ENCODE data around the gene SOCS7.

Gene SOCS7

GRCh38 chr17:38338535-38338934 lies 13.1 kb upstream of the SOCS7 start:
- DNase-seq, result peak; percentile 66

- DNase-seq, result no peak
Measured at GRCh38 chr17:38339891-38340290, 11.8 kb upstream of the SOCS7 start.

- peak; percentile 93 for DNase-seq
Measured at GRCh38 chr17:38341035-38341721, 10.5 kb upstream of the SOCS7 start.

GRCh38 chr17:38342886-38343607 lies 8.6 kb upstream of the SOCS7 start:
- peak; percentile 52 for DNase-seq

GRCh38 chr17:38343608-38344419 lies 7.8 kb upstream of the SOCS7 start, which contains the start of gene GPR179:
TSS of gene GPR179 (minus strand) at chr17:38343956. CDS start at chr17:38343789, 167 bp downstream.
- peak; percentile 39 for DNase-seq

GRCh38 chr17:38344420-38344745 lies 7.3 kb upstream of the SOCS7 start:
- no peak for DNase-seq

- no peak for DNase-seq
Measured at GRCh38 chr17:38345743-38346142, 5.9 kb upstream of the SOCS7 start.

- DNase-seq, result peak; percentile 90
Measured at GRCh38 chr17:38349097-38349730, 2.4 kb upstream of the SOCS7 start.

- DNase-seq, result peak; percentile 85
Measured at GRCh38 chr17:38350035-38350434, 1.6 kb upstream of the SOCS7 start.

GRCh38 chr17:38352245-38353085 lies 821 bp downstream of the SOCS7 start:
- peak; percentile 66 for DNase-seq

GRCh38 chr17:38353086-38353604 lies 1.5 kb downstream of the SOCS7 start:
- DNase-seq, result peak; percentile 53

GRCh38 chr17:38353668-38354067 lies 2.0 kb downstream of the SOCS7 start:
- DNase-seq, result no peak

GRCh38 chr17:38354466-38354865 lies 2.8 kb downstream of the SOCS7 start:
- DNase-seq, result peak; percentile 35

- peak; percentile 87 for DNase-seq
Measured at GRCh38 chr17:38355251-38355650, 3.6 kb downstream of the SOCS7 start.

- peak; percentile 32 for DNase-seq
Measured at GRCh38 chr17:38357486-38358123, 6.0 kb downstream of the SOCS7 start.

GRCh38 chr17:38358586-38359513 lies 7.2 kb downstream of the SOCS7 start:
- peak; percentile 74 for DNase-seq

GRCh38 chr17:38361694-38362465 lies 10.2 kb downstream of the SOCS7 start:
- no peak for DNase-seq

- no peak for DNase-seq
Measured at GRCh38 chr17:38363016-38363415, 11.4 kb downstream of the SOCS7 start.

- no peak for DNase-seq
Measured at GRCh38 chr17:38364741-38365140, 13.1 kb downstream of the SOCS7 start.
